G401.6 (cell line): ENCODE measurements around the gene SNAPC4.

Experiments used
- FAIRE-seq: peaks from 2 replicates; lab custom pipeline; 2012; peaks lifted over from hg19 to GRCh38; lab: Jason Lieb, UNC

SNAPC4 gene

GRCh38 chr9:136400038-136400834, at the start of gene SNAPC4:
SNAPC4 (minus strand) TSS chr9:136400170; CDS start chr9:136398428, 1,742 bp downstream.
- FAIRE-seq = no peak

- FAIRE-seq = no peak
These were observed 48.7 kb upstream of the SNAPC4 start for GRCh38 chr9:136448655-136449054.

GRCh38 chr9:136447173-136447778, 47.3 kb upstream of the SNAPC4 start:
- FAIRE-seq = no peak

GRCh38 chr9:136445799-136446198, 45.8 kb upstream of the SNAPC4 start:
- FAIRE-seq = no peak

GRCh38 chr9:136444102-136444501, 44.1 kb upstream of the SNAPC4 start:
- no peak for FAIRE-seq

- FAIRE-seq = no peak
These were observed 43.7 kb upstream of the SNAPC4 start for GRCh38 chr9:136443687-136444086.

GRCh38 chr9:136443087-136443486, 43.1 kb upstream of the SNAPC4 start:
- FAIRE-seq = no peak

GRCh38 chr9:136442265-136442664, 42.3 kb upstream of the SNAPC4 start:
- no peak for FAIRE-seq

GRCh38 chr9:136441681-136442245, 41.8 kb upstream of the SNAPC4 start:
- FAIRE-seq = no peak

- no peak for FAIRE-seq
These were observed 41.3 kb upstream of the SNAPC4 start for GRCh38 chr9:136441191-136441680.

- no peak for FAIRE-seq
These were observed 39.8 kb upstream of the SNAPC4 start, which contains the start of gene INPP5E for GRCh38 chr9:136439481-136440408. INPP5E (minus strand) TSS chr9:136439845; CDS start chr9:136439419, 426 bp downstream.

GRCh38 chr9:136438548-136439480, 38.8 kb upstream of the SNAPC4 start:
- no peak for FAIRE-seq

GRCh38 chr9:136437839-136438547, 38.0 kb upstream of the SNAPC4 start:
- no peak for FAIRE-seq

- no peak for FAIRE-seq
These were observed 37.5 kb upstream of the SNAPC4 start for GRCh38 chr9:136437430-136437829.

GRCh38 chr9:136436055-136436634, 36.2 kb upstream of the SNAPC4 start:
- FAIRE-seq = no peak

GRCh38 chr9:136434580-136435169, 34.7 kb upstream of the SNAPC4 start:
- FAIRE-seq = no peak

- FAIRE-seq = no peak
These were observed 34.0 kb upstream of the SNAPC4 start for GRCh38 chr9:136433849-136434579.

GRCh38 chr9:136433043-136433715, 33.2 kb upstream of the SNAPC4 start:
- no peak for FAIRE-seq
